Breast epithelium (tissue), 3 donors: ENCODE data around the gene LMX1A.

Experiments
- CTCF ChIP-seq, 3 donors: fragments of 450-650 bp; IDR thresholded peaks; one replicate each; pipeline ENCODE4 v1.5.1; 2016 to 2017; ENCODE audit warnings: antibody characterized with exemption in 3 of 3, mild to moderate bottlenecking in 3 of 3, moderate library complexity in 3 of 3
- POLR2A ChIP-seq: fragments of 450-650 bp; IDR thresholded peaks from one replicate; pipeline ENCODE4 v1.6.1; 2016; ENCODE audit warnings: antibody characterized with exemption, mild to moderate bottlenecking, moderate library complexity
- POLR2AphosphoS5 ChIP-seq, 3 donors: sonication (generic); formaldehyde crosslinking; IDR thresholded peaks; one replicate each; pipeline ENCODE4 v1.6.1; 2017; ENCODE audit warnings: antibody characterized with exemption in 3 of 3

- no peak for TF ChIP-seq CTCF (IDR thresholded peaks at IDR 0.05)
- no peak for TF ChIP-seq POLR2AphosphoS5 (IDR thresholded peaks at IDR 0.05)
- TF ChIP-seq POLR2A: no peak
Measured at GRCh38 chr1:165225650-165226049, 130.9 kb downstream of the LMX1A start.
